Peyer's patch (tissue), 4 donors: ENCODE results near the gene CHCHD2. TPM values are rescaled to one million over a fixed set of nuclear protein-coding genes. Genes with fewer than 3 reads are reported as not detected.
"Not testable (repeated sequence)": the region's sequence is repeated elsewhere in the genome, so short reads cannot be mapped to it uniquely, and the experiment has no call there.

Experiments used
- DNase-seq, 3 donors: peaks; one replicate each; pipeline ENCODE4 v3.0.0-alpha.2; 2017 to 2019
- H3K27ac ChIP-seq, 4 donors: fragments of 200-600 bp; sonication (generic); one replicate each; pipeline ENCODE4 v1.5.1; 2016 to 2019
- H3K27me3 ChIP-seq, 2 donors: fragments of 200-600 bp; sonication (generic); one replicate each; pipeline ENCODE4 v1.5.1; 2019
- H3K36me3 ChIP-seq, 3 donors: fragments of 200-600 bp; sonication (generic); one replicate each; pipeline ENCODE4 v1.5.1; 2016 to 2019
- H3K4me1 ChIP-seq, 4 donors: fragments of 200-600 bp; sonication (generic); one replicate each; pipeline ENCODE4 v1.5.1; 2016 to 2019
- H3K4me3 ChIP-seq, 4 donors: fragments of 200-600 bp; sonication (generic); 1 replicate in 3 of 4; 2 replicates in 1 of 4; pipeline ENCODE4 v1.5.1; 2016 to 2019; ENCODE audit warnings: mild to moderate bottlenecking in 1 of 4
- H3K9me3 ChIP-seq, 4 donors: fragments of 200-600 bp; sonication (generic); one replicate each; pipeline ENCODE4 v1.5.1; 2016 to 2019; ENCODE audit warnings: mild to moderate bottlenecking in 1 of 4
- POLR2A ChIP-seq, 2 donors: fragments of 450-650 bp; IDR thresholded peaks; one replicate each; pipeline ENCODE4 v1.5.1; 2017; ENCODE audit warnings: antibody characterized with exemption in 2 of 2, mild to moderate bottlenecking in 2 of 2, moderate library complexity in 2 of 2
- total RNA-seq, 4 donors: library from RNA; depleted of rRNA; stranded (reverse); fragments of >200 nt; gene quantifications; one replicate each; pipeline ENCODE4 v1.1.0, GENCODE V29; 2016
- TF ChIP-seq, protein P1 (sequence below), 6 experiments: fragments of 450-650 bp in 4 of 6; fragments of 200-600 bp in 2 of 6; sonication (generic) in 1 of 6; IDR thresholded peaks; one replicate each; pipeline ENCODE4 v1.5.1; 2017 to 2019; ENCODE audit warnings: antibody characterized with exemption in 6 of 6, mild to moderate bottlenecking in 3 of 6, moderate library complexity in 1 of 6

CHCHD2 gene
- total RNA-seq, 4 donors from 2014 or later = 223 to 346 (median 316) TPM

DNA sequence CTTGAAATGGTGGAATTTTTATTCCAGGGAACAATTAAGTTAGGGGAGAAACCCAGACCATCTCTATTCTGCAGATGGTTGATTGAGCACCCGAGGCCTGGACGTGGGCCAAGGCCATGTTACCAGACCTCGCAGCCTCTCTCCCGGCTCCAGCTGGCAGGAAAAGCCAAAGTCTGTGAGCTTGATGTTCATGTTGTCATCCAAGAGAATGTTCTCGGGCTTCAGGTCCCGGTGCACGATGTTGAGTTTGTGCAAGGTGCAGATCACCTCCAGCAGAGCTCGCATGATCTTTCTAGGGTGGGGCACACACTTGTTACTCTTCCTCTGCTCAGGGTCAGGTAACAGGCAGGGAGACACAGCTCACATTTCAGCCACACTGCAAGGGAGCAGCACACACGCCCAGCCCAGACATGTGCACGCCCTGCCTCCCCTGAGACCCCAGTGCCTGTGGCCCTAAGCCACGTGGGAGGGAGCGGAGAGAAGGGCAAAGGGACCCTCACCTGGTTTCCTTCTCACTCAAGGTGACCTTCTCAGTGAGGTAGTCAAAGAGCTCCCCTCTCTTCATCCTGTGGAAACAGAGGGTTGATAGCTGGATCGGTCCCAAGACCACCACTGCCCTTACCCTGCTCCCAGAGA is 23.0 kb downstream of the CHCHD2 start:
- DNase-seq = peak in 1 of 3 donors; percentile 42
- TF ChIP-seq, protein P1, sequence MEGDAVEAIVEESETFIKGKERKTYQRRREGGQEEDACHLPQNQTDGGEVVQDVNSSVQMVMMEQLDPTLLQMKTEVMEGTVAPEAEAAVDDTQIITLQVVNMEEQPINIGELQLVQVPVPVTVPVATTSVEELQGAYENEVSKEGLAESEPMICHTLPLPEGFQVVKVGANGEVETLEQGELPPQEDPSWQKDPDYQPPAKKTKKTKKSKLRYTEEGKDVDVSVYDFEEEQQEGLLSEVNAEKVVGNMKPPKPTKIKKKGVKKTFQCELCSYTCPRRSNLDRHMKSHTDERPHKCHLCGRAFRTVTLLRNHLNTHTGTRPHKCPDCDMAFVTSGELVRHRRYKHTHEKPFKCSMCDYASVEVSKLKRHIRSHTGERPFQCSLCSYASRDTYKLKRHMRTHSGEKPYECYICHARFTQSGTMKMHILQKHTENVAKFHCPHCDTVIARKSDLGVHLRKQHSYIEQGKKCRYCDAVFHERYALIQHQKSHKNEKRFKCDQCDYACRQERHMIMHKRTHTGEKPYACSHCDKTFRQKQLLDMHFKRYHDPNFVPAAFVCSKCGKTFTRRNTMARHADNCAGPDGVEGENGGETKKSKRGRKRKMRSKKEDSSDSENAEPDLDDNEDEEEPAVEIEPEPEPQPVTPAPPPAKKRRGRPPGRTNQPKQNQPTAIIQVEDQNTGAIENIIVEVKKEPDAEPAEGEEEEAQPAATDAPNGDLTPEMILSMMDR (IDR thresholded peaks at IDR 0.05) = no peak
- TF ChIP-seq POLR2A (IDR thresholded peaks at IDR 0.05) = no peak
- H3K36me3 ChIP-seq = peaks cover 0 to 18% (median 0%) of the 10 kb centered on the region in 3 donors
- no peaks in the 10 kb centered on the region for H3K9me3 ChIP-seq
- no peaks in the 10 kb centered on the region for H3K27me3 ChIP-seq
- peaks cover 0 to 13% (median 0%) of the 10 kb centered on the region in 4 donors for H3K4me1 ChIP-seq
- no peak overlapping the region for H3K4me3 ChIP-seq
- H3K27ac ChIP-seq = no peak overlapping the region

DNA sequence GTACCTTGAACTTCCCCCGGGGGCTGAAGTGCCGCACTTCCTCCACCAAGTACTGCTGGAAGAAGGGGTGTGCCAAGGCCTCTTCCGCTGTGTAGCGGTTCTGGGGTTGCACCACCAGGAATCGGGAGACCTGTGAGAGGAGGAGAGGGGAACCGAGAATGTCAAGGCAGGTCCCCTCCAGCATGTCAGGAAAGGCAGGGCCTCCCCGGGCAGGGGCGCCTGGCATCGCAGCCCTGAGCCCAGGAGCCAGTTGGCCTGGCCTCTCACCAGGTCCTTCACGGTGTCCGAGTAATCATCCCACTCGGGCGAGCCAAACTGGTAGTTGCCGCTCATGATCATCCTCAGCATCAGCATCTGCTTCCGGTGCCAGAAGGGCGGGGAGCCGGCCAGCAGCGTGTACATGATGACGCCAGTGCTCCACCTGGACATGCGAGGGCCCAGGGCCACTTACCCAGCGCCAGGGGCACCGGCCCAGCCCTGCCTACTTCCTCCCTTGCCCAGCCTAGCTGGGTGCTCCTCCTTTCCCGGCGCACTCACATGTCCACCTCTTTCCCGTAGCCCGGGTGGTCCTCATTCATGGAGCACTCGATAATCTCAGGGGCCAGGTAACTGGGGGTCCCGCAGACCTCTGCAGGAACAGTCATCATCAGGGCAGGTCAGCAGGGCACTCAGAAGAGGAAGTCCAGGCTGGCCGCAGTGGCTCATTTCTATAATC is 24.5 kb downstream of the CHCHD2 start:
- TF ChIP-seq, protein P1 (IDR thresholded peaks at IDR 0.05) = no peak
- TF ChIP-seq POLR2A (IDR thresholded peaks at IDR 0.05) = no peak
- Histone ChIP-seq H3K4me1 (peaks cover 0 to 13% (median 0%) of the 10 kb centered on the region in 4 donors), H3K27me3 (no peaks in the 10 kb centered on the region), H3K9me3 (no peaks in the 10 kb centered on the region), H3K4me3 (no peak overlapping the region), H3K36me3 (peaks cover 0 to 20% (median 0%) of the 10 kb centered on the region in 3 donors), H3K27ac (no peak overlapping the region)
- DNase-seq = peak in 1 of 3 donors; percentile 24

DNA sequence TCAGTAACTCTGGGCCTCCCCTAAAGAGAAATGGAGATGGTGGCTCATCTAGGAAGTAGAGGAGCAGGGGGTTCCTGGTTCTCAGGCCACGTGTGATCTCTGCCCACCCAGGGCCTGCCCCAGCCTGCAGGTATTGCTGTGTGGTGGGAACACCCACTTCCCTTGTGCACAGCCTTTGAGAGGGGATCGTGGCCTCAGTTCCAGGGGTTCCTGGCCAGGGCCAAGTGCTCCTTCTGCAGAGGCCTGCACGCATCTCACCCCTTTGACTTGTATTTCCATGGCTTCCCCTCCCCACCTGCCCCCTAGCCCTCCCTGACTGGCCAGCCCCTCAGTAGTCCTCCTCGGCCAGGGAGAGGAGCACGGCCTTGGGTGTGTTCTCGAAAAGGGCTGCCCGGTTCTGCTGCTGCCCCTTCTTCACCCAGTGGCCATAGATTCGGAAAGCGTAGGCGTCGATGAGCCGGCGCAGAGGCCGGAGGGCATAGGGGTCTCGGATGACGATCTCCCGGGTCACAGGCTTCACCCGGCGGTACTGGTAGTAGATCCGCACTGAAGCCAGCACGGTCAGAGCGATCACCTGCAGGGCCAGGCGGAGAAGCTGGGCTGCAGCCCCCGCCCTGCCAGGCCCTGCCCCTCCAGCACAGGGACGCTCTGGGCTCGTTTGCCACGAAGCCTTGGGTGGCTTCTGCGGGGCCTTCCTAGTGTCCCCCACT is 25.4 kb downstream of the CHCHD2 start:
- Histone ChIP-seq H3K36me3 (peaks cover 0 to 19% (median 0%) of the 10 kb centered on the region in 3 donors), H3K4me1 (peaks cover 0 to 13% (median 0%) of the 10 kb centered on the region in 4 donors), H3K27ac (peak overlapping the region in 1 of 4 donors; percentile 70)
- H3K9me3 ChIP-seq, H3K27me3 ChIP-seq, H3K4me3 ChIP-seq: not testable (repeated sequence)
- peak in 1 of 3 donors; percentile 15 for DNase-seq

DNA sequence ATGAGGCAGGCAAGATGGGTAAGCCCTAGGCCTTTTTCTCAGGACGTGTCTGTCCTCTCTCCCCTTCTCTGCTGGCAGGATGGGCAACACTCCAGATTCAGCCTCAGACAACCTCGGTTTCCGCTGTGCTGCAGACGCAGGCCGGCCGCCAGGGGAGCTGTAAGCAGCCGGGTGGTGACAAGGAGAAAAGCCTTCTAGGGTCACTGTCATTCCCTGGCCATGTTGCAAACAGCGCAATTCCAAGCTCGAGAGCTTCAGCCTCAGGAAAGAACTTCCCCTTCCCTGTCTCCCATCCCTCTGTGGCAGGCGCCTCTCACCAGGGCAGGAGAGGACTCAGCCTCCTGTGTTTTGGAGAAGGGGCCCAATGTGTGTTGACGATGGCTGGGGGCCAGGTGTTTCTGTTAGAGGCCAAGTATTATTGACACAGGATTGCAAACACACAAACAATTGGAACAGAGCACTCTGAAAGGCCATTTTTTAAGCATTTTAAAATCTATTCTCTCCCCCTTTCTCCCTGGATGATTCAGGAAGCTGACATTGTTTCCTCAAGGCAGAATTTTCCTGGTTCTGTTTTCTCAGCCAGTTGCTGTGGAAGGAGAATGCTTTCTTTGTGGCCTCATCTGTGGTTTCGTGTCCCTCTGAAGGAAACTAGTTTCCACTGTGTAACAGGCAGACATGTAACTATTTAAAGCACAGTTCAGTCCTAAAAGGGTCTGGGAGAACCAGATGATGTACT is 26.7 kb downstream of the CHCHD2 start:
- no peaks in the 10 kb centered on the region for H3K27me3 ChIP-seq
- TF ChIP-seq POLR2A (IDR thresholded peaks at IDR 0.05) = no peak
- TF ChIP-seq, protein P1 (IDR thresholded peaks at IDR 0.05) = peak in 4 of 6 experiments; percentile 16 to 33 (median 28)
- H3K9me3 ChIP-seq = no peaks in the 10 kb centered on the region
- peak overlapping the region in 2 of 4 donors; percentile 32 to 70 for H3K27ac ChIP-seq
- H3K36me3 ChIP-seq = peaks cover 0 to 19% (median 0%) of the 10 kb centered on the region in 3 donors
- H3K4me1 ChIP-seq = peaks cover 0 to 13% (median 0%) of the 10 kb centered on the region in 4 donors
- no peak overlapping the region for H3K4me3 ChIP-seq
- DNase-seq = peak in 1 of 3 donors; percentile 57

DNA sequence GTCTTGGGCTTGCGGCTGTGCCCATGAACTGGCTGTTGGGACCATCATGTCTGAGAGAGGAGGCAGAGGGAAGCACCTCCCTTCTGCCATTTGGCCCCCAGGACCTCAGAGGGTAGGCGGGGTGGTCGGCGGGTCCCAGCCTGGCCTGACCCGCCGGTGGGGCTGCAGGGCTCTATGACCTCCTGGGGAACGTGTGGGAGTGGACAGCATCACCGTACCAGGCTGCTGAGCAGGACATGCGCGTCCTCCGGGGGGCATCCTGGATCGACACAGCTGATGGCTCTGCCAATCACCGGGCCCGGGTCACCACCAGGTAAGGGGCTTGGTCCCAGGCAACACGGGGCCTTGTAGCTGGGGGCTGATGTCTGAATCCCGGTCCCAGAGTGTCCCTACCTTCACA is 28.1 kb downstream of the CHCHD2 start:
- H3K9me3 ChIP-seq = no peaks in the 10 kb centered on the region
- H3K36me3 ChIP-seq = peaks cover 0 to 19% (median 0%) of the 10 kb centered on the region in 3 donors
- no peaks in the 10 kb centered on the region for H3K27me3 ChIP-seq
- no peak overlapping the region for H3K4me3 ChIP-seq
- no peak for DNase-seq
- H3K4me1 ChIP-seq = peaks cover 0 to 13% (median 0%) of the 10 kb centered on the region in 4 donors
- no peak overlapping the region for H3K27ac ChIP-seq
- TF ChIP-seq, protein P1 (IDR thresholded peaks at IDR 0.05) = no peak
- no peak for TF ChIP-seq POLR2A (IDR thresholded peaks at IDR 0.05)
